Endodermal cell (in vitro differentiated cells): ENCODE measurements around the gene PDE4D. TPM values are rescaled to one million over a fixed set of nuclear protein-coding genes. Genes with fewer than 3 reads are reported as not detected.

Source experiments
- DNase-seq: peaks from one replicate; pipeline ENCODE4 v3.0.0-alpha.2; 2017
- H3K27ac ChIP-seq: 2 replicates; pipeline ENCODE4 v1.5.1; 2013; ENCODE audit warnings: mild to moderate bottlenecking, low read depth, low read length, moderate library complexity
- H3K27me3 ChIP-seq: 2 replicates; pipeline ENCODE4 v1.6.1; 2013; ENCODE audit warnings: mild to moderate bottlenecking, low read length, moderate library complexity; ENCODE audit not compliant: insufficient read depth, control insufficient read depth, poor library complexity, severe bottlenecking
- H3K36me3 ChIP-seq: 2 replicates; pipeline ENCODE4 v1.7.0; 2013; ENCODE audit warnings: mild to moderate bottlenecking, low read length, moderate library complexity; ENCODE audit not compliant: control insufficient read depth, insufficient read depth
- H3K4me1 ChIP-seq: one replicate; pipeline ENCODE4 v1.7.0; 2013; ENCODE audit warnings: low read length; ENCODE audit not compliant: control insufficient read depth, insufficient read depth
- H3K4me3 ChIP-seq: 2 replicates; pipeline ENCODE4 v1.5.1; 2013; ENCODE audit warnings: mild to moderate bottlenecking, low read length, moderate library complexity
- H3K9ac ChIP-seq: 2 replicates; pipeline ENCODE4 v1.6.1; 2013; ENCODE audit warnings: mild to moderate bottlenecking, low read length, moderate library complexity; ENCODE audit not compliant: poor library complexity, severe bottlenecking; ENCODE audit errors: extremely low read depth
- H3K9me3 ChIP-seq: 2 replicates; pipeline ENCODE4 v1.6.1; 2013; ENCODE audit warnings: mild to moderate bottlenecking, low read length, moderate library complexity; ENCODE audit not compliant: control insufficient read depth
- H3K27ac Mint-ChIP-seq: 2 replicates; pipeline ENCODE4 v1.8.0; 2020; ENCODE audit warnings: mixed read lengths
- H3K27me3 Mint-ChIP-seq: 2 replicates; pipeline ENCODE4 v1.8.0; 2021; ENCODE audit warnings: mild to moderate bottlenecking, mixed read lengths; ENCODE audit not compliant: insufficient read depth
- H3K36me3 Mint-ChIP-seq: 2 replicates; pipeline ENCODE4 v1.8.0; 2020; ENCODE audit warnings: low read depth, mixed read lengths
- H3K4me1 Mint-ChIP-seq: 2 replicates; pipeline ENCODE4 v1.8.0; 2020; ENCODE audit warnings: mixed read lengths
- H3K4me3 Mint-ChIP-seq: 2 replicates; pipeline ENCODE4 v1.8.0; 2020; ENCODE audit warnings: mild to moderate bottlenecking, moderate library complexity, mixed read lengths
- H3K9me3 Mint-ChIP-seq: 2 replicates; pipeline ENCODE4 v1.8.0; 2020; ENCODE audit warnings: mild to moderate bottlenecking, mixed read lengths
- CTCF ChIP-seq: fragments of 200-600 bp; sonication (generic); conservative IDR thresholded peaks from 2 replicates; pipeline ENCODE4 v1.5.0; 2021; ENCODE audit warnings: antibody characterized with exemption, mild to moderate bottlenecking
- WGBS, 2 experiments: methylation state at CpG; one replicate each; pipeline versions ENCODE4 v1.1.5 to v1.1.7; 2013; ENCODE audit warnings: missing lambda C conversion rate in 2 of 2, mixed read lengths in 1 of 2; ENCODE audit not compliant: insufficient coverage in 1 of 2, insufficient read length in 1 of 2; 5-methylcytosine and 5-hydroxymethylcytosine counted together
- total RNA-seq, 2 donors: library from RNA; stranded (reverse); fragmentation: NEBNext Ultra II Directional in 1 of 2; extraction: Animal tissue kit (Norgen Biotek cat#: 25700) in 1 of 2; gene quantifications; 2 replicates in 1 of 2; 3 replicates in 1 of 2; pipeline ENCODE4 v1.2.1, GENCODE V29; 2021

PDE4D gene
- total RNA-seq, 2 donors from 2014 or later = 9.2 to 11.4 TPM

- no peak for TF ChIP-seq CTCF
- Histone ChIP-seq H3K9ac (no peak overlapping the region), H3K27ac (no peak overlapping the region), H3K4me3 (no peak overlapping the region), H3K36me3 (no peaks in the 10 kb centered on the region), H3K9me3 (no peaks in the 10 kb centered on the region), H3K4me1 (no peaks in the 10 kb centered on the region), H3K27me3 (no peaks in the 10 kb centered on the region)
- no peak overlapping the region for H3K4me3 Mint-ChIP-seq
- peaks cover 7% of the 10 kb centered on the region for H3K4me1 Mint-ChIP-seq
- H3K9me3 Mint-ChIP-seq = no peaks in the 10 kb centered on the region
- no peaks in the 10 kb centered on the region for H3K27me3 Mint-ChIP-seq
- DNase-seq = no peak
- H3K36me3 Mint-ChIP-seq = no peaks in the 10 kb centered on the region
- 85 to 91% methylated on average over 5 to 8 of the region's 8 CpGs for WGBS, 2 experiments
- H3K27ac Mint-ChIP-seq = no peak overlapping the region
Observed at GRCh38 chr5:59186623-59187022, 706.9 kb downstream of the PDE4D start.

GRCh38 chr5:59185757-59186385 is 707.7 kb downstream of the PDE4D start:
- Mint-ChIP-seq H3K27ac (no peak overlapping the region), H3K9me3 (no peaks in the 10 kb centered on the region), H3K4me1 (peaks cover 7% of the 10 kb centered on the region), H3K36me3 (no peaks in the 10 kb centered on the region), H3K27me3 (no peaks in the 10 kb centered on the region), H3K4me3 (no peak overlapping the region)
- TF ChIP-seq CTCF = peak; percentile 15
- H3K9me3 ChIP-seq = no peaks in the 10 kb centered on the region
- no peak for DNase-seq
- WGBS, 2 experiments = 91 to 100% methylated on average over 1 to 5 of the region's 5 CpGs
- H3K27ac ChIP-seq = no peak overlapping the region
- no peak overlapping the region for H3K9ac ChIP-seq
- H3K4me1 ChIP-seq = no peaks in the 10 kb centered on the region
- H3K4me3 ChIP-seq = no peak overlapping the region
- H3K36me3 ChIP-seq = no peaks in the 10 kb centered on the region
- no peaks in the 10 kb centered on the region for H3K27me3 ChIP-seq

- WGBS, 2 experiments = 85 to 89% methylated on average over 5 to 6 of the region's 6 CpGs
- no peak overlapping the region for H3K27ac Mint-ChIP-seq
- no peaks in the 10 kb centered on the region for H3K36me3 Mint-ChIP-seq
Observed at GRCh38 chr5:59184769-59185168, 708.8 kb downstream of the PDE4D start.

More at GRCh38 chr5:59184769-59185168, 708.8 kb downstream of the PDE4D start:
- TF ChIP-seq CTCF = no peak
- H3K9me3 Mint-ChIP-seq = no peaks in the 10 kb centered on the region
- no peaks in the 10 kb centered on the region for H3K27me3 ChIP-seq
- no peaks in the 10 kb centered on the region for H3K36me3 ChIP-seq
- no peaks in the 10 kb centered on the region for H3K27me3 Mint-ChIP-seq
- no peak overlapping the region for H3K4me3 Mint-ChIP-seq
- no peak overlapping the region for H3K9ac ChIP-seq
- H3K4me3 ChIP-seq = no peak overlapping the region
- no peaks in the 10 kb centered on the region for H3K9me3 ChIP-seq
- DNase-seq = no peak
- no peaks in the 10 kb centered on the region for H3K4me1 ChIP-seq
- H3K4me1 Mint-ChIP-seq = peaks cover 7% of the 10 kb centered on the region
- no peak overlapping the region for H3K27ac ChIP-seq
